IMR-90 (cell line): ENCODE data around the gene HLA-DOB. TPM values are rescaled to one million over a fixed set of nuclear protein-coding genes. Genes with fewer than 3 reads are reported as not detected.

Experiments
- ATAC-seq: fragments of 200-7000 bp; cut with Tn5 transposase; 2 replicates; pipeline ENCODE4 v1.9.1; 2020; ENCODE audit warnings: low read depth, mild to moderate bottlenecking, moderate library complexity
- BruUV-seq: library from RNA; stranded (reverse); fragments of 400-500 nt; replicated peaks from 2 replicates; lab custom pipeline; 2021; lab: Mats Ljungman, UMichigan
- CTCF ChIA-PET: fragments of 300-600 bp; formaldehyde crosslinking; extraction: SDS; loops from one replicate; lab custom pipeline; 2021; ENCODE audit warnings: antibody characterized with exemption; lab: Yijun Ruan, JAX
- POLR2A ChIA-PET: fragments of 300-600 bp; sonication (Branson Sonifier 250); formaldehyde crosslinking; loops from one replicate; lab custom pipeline; 2022; ENCODE audit warnings: antibody characterized with exemption; ENCODE audit not compliant: unreplicated experiment; lab: Charles Lee
- DNase-seq: peaks from one replicate; pipeline ENCODE4 v3.0.0; 2013
- H2AFZ ChIP-seq: replicated peaks from 2 replicates; pipeline ENCODE3; 2013; ENCODE audit warnings: low read length, mild to moderate bottlenecking; ENCODE audit not compliant: poor library complexity
- H2AK5ac ChIP-seq: 2 replicates; pipeline ENCODE4 v1.6.1; 2013; ENCODE audit warnings: low read depth, low read length, inconsistent platforms
- H2AK9ac ChIP-seq: replicated peaks from 2 replicates; pipeline ENCODE3; 2013; ENCODE audit warnings: mild to moderate bottlenecking, low read depth, low read length, moderate library complexity; ENCODE audit not compliant: poor library complexity
- H2BK120ac ChIP-seq: 2 replicates; pipeline ENCODE4 v1.6.1; 2013; ENCODE audit warnings: low read depth, low read length, inconsistent platforms
- H2BK15ac ChIP-seq: 3 replicates; pipeline ENCODE4 v1.6.1; 2013; ENCODE audit warnings: low read depth, low read length, inconsistent platforms
- H2BK20ac ChIP-seq: 2 replicates; pipeline ENCODE4 v1.6.1; 2013; ENCODE audit warnings: low read depth, mild to moderate bottlenecking, inconsistent platforms, low read length, moderate library complexity
- H2BK5ac ChIP-seq: 2 replicates; pipeline ENCODE4 v1.6.1; 2013; ENCODE audit warnings: mild to moderate bottlenecking, low read depth, low read length, inconsistent platforms; ENCODE audit not compliant: poor library complexity, severe bottlenecking
- H3K14ac ChIP-seq: replicated peaks from 2 replicates; pipeline ENCODE4 v1.6.1; 2013; ENCODE audit warnings: low read depth, low read length, inconsistent platforms
- H3K18ac ChIP-seq: 2 replicates; pipeline ENCODE4 v1.6.1; 2013; ENCODE audit warnings: low read depth, low read length, control low read depth
- H3K23ac ChIP-seq: 2 replicates; pipeline ENCODE4 v1.6.1; 2013; ENCODE audit warnings: low read depth, low read length, inconsistent platforms
- H3K27ac ChIP-seq: 2 replicates; pipeline ENCODE4 v1.5.1; 2013; ENCODE audit warnings: mild to moderate bottlenecking, control low read depth, low read length; ENCODE audit not compliant: insufficient read depth
- H3K27me3 ChIP-seq: 2 replicates; pipeline ENCODE4 v1.6.1; 2013; ENCODE audit warnings: low read length; ENCODE audit not compliant: control insufficient read depth, insufficient read depth
- H3K36me3 ChIP-seq: 2 replicates; pipeline ENCODE4 v1.6.1; 2013; ENCODE audit warnings: low read length, mixed read lengths; ENCODE audit not compliant: control insufficient read depth, insufficient read depth
- H3K4ac ChIP-seq: 2 replicates; pipeline ENCODE4 v1.6.1; 2013; ENCODE audit warnings: low read depth, low read length, inconsistent platforms
- H3K4me1 ChIP-seq: 2 replicates; pipeline ENCODE4 v1.6.1; 2013; ENCODE audit warnings: low read length, mixed read lengths; ENCODE audit not compliant: control insufficient read depth, insufficient read depth
- H3K4me2 ChIP-seq: 2 replicates; pipeline ENCODE4 v1.6.1; 2013; ENCODE audit warnings: low read depth, mild to moderate bottlenecking, control low read depth, low read length, moderate library complexity
- H3K4me3 ChIP-seq: 2 replicates; pipeline ENCODE4 v1.5.1; 2013; ENCODE audit warnings: low read depth, mild to moderate bottlenecking, control low read depth, low read length, moderate library complexity; ENCODE audit not compliant: insufficient read depth
- H3K56ac ChIP-seq: 2 replicates; pipeline ENCODE4 v1.6.1; 2013; ENCODE audit warnings: low read length, inconsistent platforms; ENCODE audit not compliant: insufficient read depth; ENCODE audit errors: extremely low read depth
- H3K79me1 ChIP-seq, 2 experiments: 2 replicates each; pipeline ENCODE4 v1.6.1; 2013; ENCODE audit warnings: low read length in 2 of 2, inconsistent platforms in 1 of 2, low read depth in 1 of 2
- H3K9ac ChIP-seq: 2 replicates; pipeline ENCODE4 v1.6.1; 2013; ENCODE audit warnings: low read depth, low read length, control low read depth
- H3K9me1 ChIP-seq: 2 replicates; pipeline ENCODE4 v1.6.1; 2013; ENCODE audit warnings: low read length, inconsistent platforms; ENCODE audit not compliant: insufficient read depth
- H3K9me3 ChIP-seq: 2 replicates; pipeline ENCODE4 v1.6.1; 2013; ENCODE audit warnings: low read length; ENCODE audit not compliant: control insufficient read depth, insufficient read depth
- H4K20me1 ChIP-seq: 2 replicates; pipeline ENCODE4 v1.6.1; 2013; ENCODE audit warnings: low read length, inconsistent platforms; ENCODE audit not compliant: insufficient read depth
- H4K5ac ChIP-seq: 2 replicates; pipeline ENCODE4 v1.6.1; 2013; ENCODE audit warnings: mild to moderate bottlenecking, low read depth, low read length, control low read depth
- H4K8ac ChIP-seq, 2 experiments: 2 replicates each; pipeline ENCODE4 v1.6.1; 2013; ENCODE audit warnings: low read depth in 2 of 2, low read length in 2 of 2, control low read depth in 1 of 2, inconsistent platforms in 1 of 2
- H4K91ac ChIP-seq: 2 replicates; pipeline ENCODE4 v1.6.1; 2013; ENCODE audit warnings: low read depth, low read length, inconsistent platforms; ENCODE audit not compliant: insufficient read depth
- BHLHE40 ChIP-seq: fragments of 150-350 bp; IDR thresholded peaks from 2 replicates; pipeline ENCODE4 v1.6.1; 2016; ENCODE audit warnings: mild to moderate bottlenecking, low read depth, low read length
- CEBPB ChIP-seq: IDR thresholded peaks from 2 replicates; pipeline ENCODE4 v1.6.1; 2012; ENCODE audit warnings: low read depth, low read length, improper control_type of control experiment
- CHD1 ChIP-seq: IDR thresholded peaks from 2 replicates; pipeline ENCODE4 v1.6.1; 2012; ENCODE audit warnings: low read depth, low read length, improper control_type of control experiment
- ELK1 ChIP-seq: fragments of 150-350 bp; IDR thresholded peaks from 2 replicates; pipeline ENCODE4 v1.6.1; 2016; ENCODE audit warnings: low read depth, mild to moderate bottlenecking, low read length, moderate library complexity, borderline replicate concordance
- FOS ChIP-seq: fragments of 150-350 bp; IDR thresholded peaks from 2 replicates; pipeline ENCODE4 v1.6.1; 2016; ENCODE audit warnings: low read depth, low read length
- MAFK ChIP-seq: IDR thresholded peaks from 2 replicates; pipeline ENCODE4 v1.6.1; 2012; ENCODE audit warnings: low read depth, low read length, improper control_type of control experiment
- MAZ ChIP-seq: IDR thresholded peaks from 2 replicates; pipeline ENCODE4 v1.6.1; 2012; ENCODE audit warnings: low read depth, mild to moderate bottlenecking, low read length, improper control_type of control experiment, moderate library complexity, borderline replicate concordance
- POLR2A ChIP-seq: IDR thresholded peaks from 2 replicates; pipeline ENCODE4 v1.6.1; 2012; ENCODE audit warnings: mild to moderate bottlenecking, low read depth, low read length
- WGBS, 2 experiments: methylation state at CpG; one replicate each; pipeline versions ENCODE4 v1.1.5 to v1.1.7; 2013; ENCODE audit warnings: missing lambda C conversion rate in 2 of 2; ENCODE audit not compliant: insufficient read length in 1 of 2; ENCODE audit errors: extremely low coverage in 2 of 2; 5-methylcytosine and 5-hydroxymethylcytosine counted together
- dilution Hi-C: fragments of 300-500 bp; cut with HindIII; formaldehyde crosslinking; loops from one replicate; pipeline ENCODE4 v1.14.3; 2018; ENCODE audit warnings: low sequenced_read_pairs; ENCODE audit not compliant: unreplicated experiment
- in situ Hi-C: fragments of 300-500 bp; cut with MboI; formaldehyde crosslinking; loops from 3 replicates; pipeline ENCODE4 v1.14.3; 2019; ENCODE audit warnings: low sequenced_read_pairs, inconsistent platforms, mixed read lengths
- intact Hi-C: fragments of 100-400 bp; cut with micrococcal nuclease; formaldehyde crosslinking; loops from 2 replicates; pipeline ENCODE4 v1.10.0; 2022
- polyA plus RNA-seq, 3 experiments: library from polyadenylated mRNA; depleted of rRNA; stranded (reverse); fragments of >200 nt; gene quantifications; 2 replicates each; pipeline ENCODE4 v1.2.3, GENCODE V29; 2012; ENCODE audit warnings: low replicate concordance in 1 of 3
- total RNA-seq: library from RNA; depleted of rRNA; stranded (reverse); fragments of >200 nt; gene quantifications from 2 replicates; pipeline ENCODE4 v1.2.3, GENCODE V29; 2012
- TF ChIP-seq, protein P1 (sequence below): conservative IDR thresholded peaks from 2 replicates; pipeline ENCODE4 v1.5.1; 2012; ENCODE audit warnings: mild to moderate bottlenecking, low read depth, low read length, improper control_type of control experiment
- TF ChIP-seq, protein P2 (sequence below): fragments of 150-350 bp; IDR thresholded peaks from 2 replicates; pipeline ENCODE4 v1.6.1; 2017; ENCODE audit warnings: mild to moderate bottlenecking, antibody characterized with exemption, low read length, low read depth

HLA-DOB gene
- total and polyA plus RNA-seq, 2 of the 4 experiments (the other 2 are of a cell fraction), result 0.36 to 2.3 TPM

GRCh38 chr6:32852018-32852843 is 35.4 kb upstream of the HLA-DOB start (continued):
- TF ChIP-seq, protein P1, sequence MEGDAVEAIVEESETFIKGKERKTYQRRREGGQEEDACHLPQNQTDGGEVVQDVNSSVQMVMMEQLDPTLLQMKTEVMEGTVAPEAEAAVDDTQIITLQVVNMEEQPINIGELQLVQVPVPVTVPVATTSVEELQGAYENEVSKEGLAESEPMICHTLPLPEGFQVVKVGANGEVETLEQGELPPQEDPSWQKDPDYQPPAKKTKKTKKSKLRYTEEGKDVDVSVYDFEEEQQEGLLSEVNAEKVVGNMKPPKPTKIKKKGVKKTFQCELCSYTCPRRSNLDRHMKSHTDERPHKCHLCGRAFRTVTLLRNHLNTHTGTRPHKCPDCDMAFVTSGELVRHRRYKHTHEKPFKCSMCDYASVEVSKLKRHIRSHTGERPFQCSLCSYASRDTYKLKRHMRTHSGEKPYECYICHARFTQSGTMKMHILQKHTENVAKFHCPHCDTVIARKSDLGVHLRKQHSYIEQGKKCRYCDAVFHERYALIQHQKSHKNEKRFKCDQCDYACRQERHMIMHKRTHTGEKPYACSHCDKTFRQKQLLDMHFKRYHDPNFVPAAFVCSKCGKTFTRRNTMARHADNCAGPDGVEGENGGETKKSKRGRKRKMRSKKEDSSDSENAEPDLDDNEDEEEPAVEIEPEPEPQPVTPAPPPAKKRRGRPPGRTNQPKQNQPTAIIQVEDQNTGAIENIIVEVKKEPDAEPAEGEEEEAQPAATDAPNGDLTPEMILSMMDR, result no peak
- no peak for TF ChIP-seq CEBPB

- in situ Hi-C loops, result no loop called here
- Histone ChIP-seq H3K36me3 (peaks cover 28% of the 10 kb centered on the region), H4K8ac (no peak overlapping the region), H3K23ac (no peak overlapping the region), H3K9me3 (no peaks in the 10 kb centered on the region), H3K4ac (no peak overlapping the region), H3K27me3 (no peaks in the 10 kb centered on the region), H3K14ac (no peak overlapping the region), H3K4me2 (no peak overlapping the region), H2AK5ac (no peak overlapping the region), H2AK9ac (no peak overlapping the region), H2BK5ac (no peak overlapping the region), H3K9me1 (peaks cover 21% of the 10 kb centered on the region), H3K79me1 (peaks cover 8 to 39% of the 10 kb centered on the region in 2 experiments), H2BK120ac (no peak overlapping the region), H2AFZ (no peak overlapping the region), H2BK20ac (no peak overlapping the region), H3K4me3 (no peak overlapping the region), H4K20me1 (no peaks in the 10 kb centered on the region), H4K91ac (no peak overlapping the region), H3K9ac (no peak overlapping the region), H3K18ac (no peak overlapping the region), H3K27ac (no peak overlapping the region), H2BK15ac (no peak overlapping the region), H3K56ac (no peak overlapping the region), H4K5ac (no peak overlapping the region), H3K4me1 (peaks cover 4% of the 10 kb centered on the region)
- ChIA-PET POLR2A (no interaction called here), CTCF (interaction anchor here (1.2 to 2.3 kb wide), 3 partner anchors 13 to 21 kb away, joined by 3 to 10 read pairs (median 5); partner anchors contain the start of gene TAP2)
- no peak for ATAC-seq
- intact Hi-C loops, result no loop called here
- DNase-seq, result no peak
- 79% methylated on average over 2 of the region's 4 CpGs; no CpG with 5 or more reads in 1 of the 2 experiments for WGBS, 2 experiments
- BruUV-seq, result no TSS peak
- dilution Hi-C loops, result no loop called here
- TF ChIP-seq CEBPB (no peak), MAZ (no peak), FOS (no peak), ELK1 (no peak), POLR2A (no peak), CHD1 (no peak), MAFK (no peak), BHLHE40 (no peak)
- TF ChIP-seq, protein P2, sequence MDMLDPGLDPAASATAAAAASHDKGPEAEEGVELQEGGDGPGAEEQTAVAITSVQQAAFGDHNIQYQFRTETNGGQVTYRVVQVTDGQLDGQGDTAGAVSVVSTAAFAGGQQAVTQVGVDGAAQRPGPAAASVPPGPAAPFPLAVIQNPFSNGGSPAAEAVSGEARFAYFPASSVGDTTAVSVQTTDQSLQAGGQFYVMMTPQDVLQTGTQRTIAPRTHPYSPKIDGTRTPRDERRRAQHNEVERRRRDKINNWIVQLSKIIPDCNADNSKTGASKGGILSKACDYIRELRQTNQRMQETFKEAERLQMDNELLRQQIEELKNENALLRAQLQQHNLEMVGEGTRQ, result no peak
These were observed 34.2 kb upstream of the HLA-DOB start for GRCh38 chr6:32851025-32851424.
